Measurements from ENCODE around the gene MAP7.

MAP7 gene

GRCh38 chr6:136564180-136564579 is 14.0 kb upstream of the MAP7 start:
- no peak for DNase-seq (ENCODE audit: low spot score)

DNA sequence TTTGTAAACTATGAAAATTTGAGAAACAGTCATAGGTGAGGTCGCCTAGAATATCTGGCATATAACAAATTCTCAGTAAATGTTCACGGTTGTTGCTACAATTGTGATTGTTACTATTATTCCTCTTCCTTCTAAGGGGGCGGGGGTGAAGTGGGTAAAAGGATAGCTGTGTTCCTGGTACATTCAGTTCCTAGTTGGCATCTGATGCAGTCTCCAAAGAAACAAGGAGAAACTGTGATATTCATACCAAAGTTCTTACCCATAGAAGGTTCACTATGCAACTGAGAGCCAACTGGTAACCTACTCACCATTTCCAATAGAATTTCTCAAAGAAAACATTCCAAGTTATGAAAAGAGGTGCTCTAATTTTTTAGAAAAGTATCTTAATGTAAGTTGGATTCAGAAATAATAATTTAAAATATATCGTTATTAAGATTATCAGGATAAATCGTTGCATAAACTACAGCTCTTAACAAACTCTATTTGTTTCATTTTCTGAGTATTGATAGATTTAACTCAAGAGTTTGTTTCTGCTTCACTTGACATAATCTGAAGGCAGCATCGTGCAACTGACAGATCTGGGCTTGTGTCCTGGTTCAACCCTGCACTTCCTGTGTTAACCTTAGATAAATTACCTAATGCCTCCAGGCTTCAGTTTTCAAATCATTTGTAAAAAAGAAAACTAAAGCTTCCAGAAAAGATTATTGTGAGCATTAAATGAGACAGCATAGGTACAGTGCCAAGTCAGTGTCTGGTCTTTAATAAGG is 13.3 kb upstream of the MAP7 start:
- no peak for DNase-seq (ENCODE audit: low spot score)

DNA sequence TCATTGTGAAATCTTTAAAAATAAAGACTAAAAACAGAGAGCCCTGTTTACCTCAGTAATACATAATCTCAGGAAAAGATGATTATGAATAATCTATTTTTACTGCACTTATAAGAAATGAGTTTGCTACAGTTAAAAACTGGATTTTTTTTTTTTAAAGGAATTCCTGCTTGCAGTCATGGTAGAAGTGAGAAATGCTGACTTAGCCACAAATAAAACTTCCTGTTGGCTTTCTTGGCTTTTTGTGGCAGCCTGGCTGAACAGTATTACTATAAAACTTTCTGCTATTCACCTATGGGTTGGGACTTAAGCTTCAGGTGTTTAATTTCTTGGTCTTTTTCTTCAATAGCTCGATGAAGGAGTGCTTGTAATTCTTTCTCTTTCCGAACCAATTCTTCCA is 12.0 kb upstream of the MAP7 start:
- DNase-seq (ENCODE audit: low spot score) = no peak

DNA sequence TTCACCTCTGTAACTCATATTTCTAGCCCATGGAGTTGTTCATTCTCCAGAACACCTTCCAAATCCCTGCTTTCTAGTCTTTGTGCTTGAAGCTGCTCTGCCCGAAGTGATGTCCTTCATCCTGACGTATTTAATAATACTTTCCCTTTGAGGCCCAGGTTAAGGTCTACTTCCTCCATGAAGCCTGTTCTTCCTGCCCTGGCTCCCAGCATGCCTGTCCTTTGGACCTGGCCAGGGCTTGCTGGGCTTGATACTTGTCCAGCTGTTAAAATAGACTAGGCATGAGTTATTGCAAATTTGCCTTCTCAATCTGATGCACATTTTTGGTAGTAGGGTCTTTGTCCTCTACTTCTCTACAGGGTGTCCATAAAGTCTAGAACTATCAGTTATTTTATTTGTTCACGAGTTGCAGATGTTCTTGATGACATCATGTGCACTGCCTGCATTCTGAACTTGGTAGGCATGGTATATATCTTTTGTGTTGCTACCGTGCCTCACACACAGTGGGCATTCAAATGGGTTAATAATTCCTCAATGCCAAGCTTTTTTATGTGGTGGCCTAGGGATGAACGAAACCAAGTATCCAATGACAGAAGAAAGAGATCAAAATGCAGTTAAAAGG is 3.1 kb upstream of the MAP7 start:
- no peak for DNase-seq (ENCODE audit: low spot score)

DNA sequence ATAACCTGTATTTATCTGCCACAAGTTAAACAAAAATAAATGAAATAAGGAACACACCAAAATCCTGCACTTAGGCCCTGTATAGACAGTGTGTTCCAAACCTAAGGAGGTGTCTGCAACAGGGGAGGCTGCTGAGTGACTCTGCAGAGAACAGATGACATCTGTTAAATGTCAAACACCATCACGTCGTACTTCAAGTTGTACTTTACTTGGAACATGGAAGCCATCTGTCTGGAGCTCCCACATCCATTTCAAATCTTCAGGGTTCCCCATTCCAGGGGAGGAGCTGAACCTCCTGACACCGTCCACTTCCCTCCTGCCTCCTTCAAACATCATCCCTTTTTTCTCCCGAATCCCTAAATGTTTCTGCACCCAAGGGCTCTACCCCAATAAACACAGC is 1.8 kb upstream of the MAP7 start:
- no peak for DNase-seq (ENCODE audit: low spot score)

DNA sequence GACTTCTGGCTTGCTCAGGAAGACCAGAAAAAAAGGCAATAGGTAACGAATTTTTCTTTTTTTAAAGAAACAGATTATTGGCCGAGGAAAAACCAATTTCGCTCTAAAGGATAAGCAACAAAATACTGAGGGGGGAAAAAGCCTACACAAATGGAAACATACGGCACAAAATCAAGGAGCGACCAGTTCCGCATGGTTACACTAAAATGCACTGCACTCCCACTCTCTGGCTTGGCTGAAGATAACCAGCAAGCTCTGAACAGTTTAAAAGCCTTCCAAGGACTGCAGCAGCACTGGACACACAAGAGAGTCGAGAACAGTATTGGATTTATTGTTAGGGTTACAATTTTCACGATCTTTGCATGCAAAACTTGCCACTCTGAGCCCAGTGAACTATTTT is 881 bp upstream of the MAP7 start:
- DNase-seq (ENCODE audit: low spot score) = no peak

DNA sequence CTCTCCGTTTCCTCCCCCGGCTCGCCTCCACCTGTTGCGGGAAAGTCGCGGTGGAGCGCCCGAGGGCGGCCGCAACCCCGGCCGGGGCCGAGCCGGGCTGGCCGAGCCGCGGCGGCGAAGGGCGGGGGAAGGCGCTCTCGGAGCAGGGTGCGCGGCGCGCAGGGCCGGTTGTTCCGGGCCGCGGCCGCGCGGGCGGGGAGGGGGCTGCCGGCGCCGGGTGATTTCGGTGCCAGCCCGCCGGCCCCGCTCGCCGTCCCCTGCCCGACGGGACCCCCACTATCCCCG is 235 bp downstream of the MAP7 start:
- no peak for DNase-seq (ENCODE audit: low spot score)

GRCh38 chr6:136549300-136550044 is 750 bp downstream of the MAP7 start:
- DNase-seq (ENCODE audit: low spot score) = no peak

GRCh38 chr6:136548582-136549299 is 1.5 kb downstream of the MAP7 start:
- no peak for DNase-seq (ENCODE audit: low spot score)

GRCh38 chr6:136547871-136548270 is 2.4 kb downstream of the MAP7 start:
- no peak for DNase-seq (ENCODE audit: low spot score)

DNA sequence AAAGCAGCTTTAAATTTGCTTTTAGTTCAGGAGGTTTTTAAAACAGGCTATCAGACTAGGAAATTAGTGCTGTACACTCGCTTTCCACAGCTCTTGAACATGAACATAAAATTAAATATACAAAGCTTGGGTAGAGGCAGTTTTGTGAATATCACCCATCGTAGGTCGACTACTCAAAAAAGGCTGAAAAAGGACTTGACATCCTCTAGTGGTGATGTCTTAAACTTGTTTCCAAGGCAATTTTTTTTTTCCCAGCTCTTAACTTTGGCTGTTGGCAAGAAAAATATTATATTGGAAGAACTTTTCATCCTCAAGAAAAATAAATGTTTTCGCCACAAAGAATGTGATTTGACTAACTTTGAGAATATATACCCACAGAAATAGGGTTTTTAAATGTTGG is 2.9 kb downstream of the MAP7 start:
- DNase-seq (ENCODE audit: low spot score) = no peak

DNA sequence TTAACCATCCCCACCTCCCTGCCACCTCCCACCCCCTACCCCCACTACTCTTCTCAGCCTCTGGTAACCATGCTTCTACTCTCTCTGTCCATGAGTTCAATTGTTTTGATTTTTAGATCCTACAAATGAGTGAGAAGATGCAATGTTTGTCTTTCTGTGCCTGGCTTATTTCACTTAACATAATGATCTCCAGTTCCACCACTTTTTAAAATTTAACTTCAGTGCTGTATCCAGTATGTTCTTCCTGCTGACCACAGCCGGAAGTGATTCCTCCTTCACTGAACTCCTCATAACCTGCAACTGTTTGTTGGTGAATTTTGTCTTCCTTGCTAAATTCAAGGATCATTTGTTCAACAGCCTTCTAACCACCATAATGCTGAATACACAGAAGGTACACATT is 3.9 kb downstream of the MAP7 start:
- no peak for DNase-seq (ENCODE audit: low spot score)

- no peak for DNase-seq (ENCODE audit: low spot score)
Measured at GRCh38 chr6:136544326-136544725, 5.9 kb downstream of the MAP7 start.

- DNase-seq (ENCODE audit: low spot score) = no peak
Measured at GRCh38 chr6:136541395-136541794, 8.8 kb downstream of the MAP7 start.

DNA sequence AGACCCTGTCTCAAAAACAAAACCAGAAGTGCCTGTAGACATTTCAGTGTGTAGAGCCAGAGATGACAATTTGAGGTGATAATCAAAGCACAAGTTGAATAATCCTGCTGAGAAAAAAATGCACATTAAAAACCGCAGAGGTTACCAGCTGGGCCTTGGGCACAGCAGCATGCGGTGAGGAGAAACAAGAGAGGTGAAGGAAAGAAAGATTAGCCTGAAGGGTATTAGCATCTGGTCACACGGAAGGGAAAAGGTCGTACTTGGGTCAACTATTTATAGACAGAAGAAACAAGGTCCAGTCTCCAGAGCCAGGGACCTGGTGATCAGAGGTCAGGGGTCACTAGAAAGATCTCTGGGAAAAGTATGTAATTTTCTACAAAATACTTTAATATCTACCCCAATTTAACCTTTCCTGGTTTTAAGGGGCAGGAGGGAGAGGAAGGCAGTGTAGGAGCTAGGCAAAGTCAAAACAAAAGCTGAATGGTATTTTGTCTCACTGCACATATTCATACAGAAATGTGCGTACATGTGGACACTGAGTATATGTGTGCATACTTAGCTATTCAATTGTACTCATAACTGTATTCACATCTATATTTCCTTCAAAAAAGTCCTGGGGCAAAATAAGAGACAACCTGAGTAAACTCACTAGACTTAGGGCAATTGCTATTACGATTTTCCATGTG is 10.1 kb downstream of the MAP7 start:
- DNase-seq (ENCODE audit: low spot score) = no peak

- no peak for DNase-seq (ENCODE audit: low spot score)
Measured at GRCh38 chr6:136538836-136539235, 11.4 kb downstream of the MAP7 start.

GRCh38 chr6:136535880-136536650 is 14.2 kb downstream of the MAP7 start:
- no peak for DNase-seq (ENCODE audit: low spot score)

DNA sequence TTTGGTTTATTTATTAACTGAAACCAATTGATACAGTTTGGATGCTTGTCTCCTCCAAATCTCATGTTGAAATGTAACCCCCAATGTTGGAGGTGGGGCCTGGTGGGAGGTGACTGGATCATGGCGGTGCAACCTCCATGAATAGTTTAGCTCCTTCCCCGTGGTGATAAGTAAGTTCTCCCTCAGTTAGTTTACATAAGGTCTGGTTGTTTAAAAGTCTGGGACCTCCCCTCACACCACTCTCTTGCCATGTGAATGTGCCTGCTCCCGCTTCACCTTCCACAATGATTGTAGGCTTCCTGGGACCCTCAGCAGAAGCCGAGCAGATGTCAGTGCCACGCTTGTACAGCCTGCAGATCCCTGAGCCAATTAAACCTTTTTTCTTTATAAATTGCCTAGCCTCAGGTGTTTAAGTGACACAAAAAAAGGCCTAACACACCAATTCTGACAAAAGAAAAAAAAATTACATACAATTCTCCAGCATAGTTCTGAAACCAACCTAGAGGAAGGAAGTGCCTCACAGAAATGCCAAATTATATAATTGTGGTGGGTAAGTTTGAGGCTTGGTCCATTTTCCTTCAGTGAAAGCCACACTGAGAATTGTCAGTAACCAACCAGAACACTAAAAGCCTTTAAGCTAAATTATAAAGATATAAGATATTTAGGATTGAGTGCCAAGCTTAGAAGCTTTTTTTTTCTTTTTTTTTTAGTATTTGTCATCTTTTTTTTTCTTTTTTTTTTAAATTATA is 15.0 kb downstream of the MAP7 start:
- DNase-seq (ENCODE audit: low spot score) = no peak

DNA sequence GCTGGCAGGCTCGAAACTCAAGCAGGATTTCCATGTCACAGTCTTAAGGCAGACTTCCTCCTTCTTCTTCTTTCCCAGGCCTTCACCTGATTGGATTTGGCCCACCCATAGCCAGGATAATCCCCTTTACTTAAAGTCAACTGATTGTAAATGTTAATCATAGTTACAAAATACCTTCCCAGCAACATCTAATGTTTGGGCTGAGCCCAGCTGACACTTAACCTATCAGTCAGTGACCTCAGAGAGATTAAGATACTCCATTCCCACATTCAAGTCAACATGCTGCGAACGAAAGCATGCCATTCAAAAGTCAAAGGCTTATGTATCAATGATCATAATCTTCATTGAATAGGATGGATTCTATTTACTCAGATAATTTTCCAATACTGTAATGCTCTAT is 16.0 kb downstream of the MAP7 start:
- no peak for DNase-seq (ENCODE audit: low spot score)

GRCh38 chr6:136533487-136533886 is 16.7 kb downstream of the MAP7 start:
- no peak for DNase-seq (ENCODE audit: low spot score)

- DNase-seq (ENCODE audit: low spot score) = no peak
Measured at GRCh38 chr6:136532030-136532429, 18.2 kb downstream of the MAP7 start.

Measured in hematopoietic multipotent progenitor cell treated with erythropoietin and hydrocortisone succinate and interleukin-3 and kit ligand, for 15 days (in vitro differentiated cells).